Measurements from ENCODE around the gene PRRG2. TPM values are rescaled to one million over a fixed set of nuclear protein-coding genes. Genes with fewer than 3 reads are reported as not detected.

Gene PRRG2
- total RNA-seq, 1 experiment from 2014 or later: 17.0 TPM

GRCh38 chr19:49558591-49558990 lies 22.5 kb upstream of the PRRG2 start:
- no peaks in the 10 kb centered on the region for H3K27me3 ChIP-seq (ENCODE audit: low read length)
- peaks cover 5% of the 10 kb centered on the region; the same call in 1 of the 2 replicates for H3K79me2 ChIP-seq (ENCODE audit: low read length)
- H3K4me1 ChIP-seq (ENCODE audit: insufficient read depth, low read length): peaks cover 13% of the 10 kb centered on the region
- H4K20me1 ChIP-seq (ENCODE audit: low read length): no peaks in the 10 kb centered on the region
- TF ChIP-seq EZH2 (IDR thresholded peaks at IDR 0.05; ENCODE audit: low read length, unreplicated experiment) (no peak), EZH2phosphoT487 (IDR thresholded peaks at IDR 0.05; ENCODE audit: borderline replicate concordance, low read length) (no peak)
- no peak overlapping the region for H3K4me3 ChIP-seq (ENCODE audit: low read length)
- no peak overlapping the region for H3K9ac ChIP-seq (ENCODE audit: low read length)
- no peaks in the 10 kb centered on the region for H3K9me3 ChIP-seq (ENCODE audit: low read length)
- peaks cover 39% of the 10 kb centered on the region for H3K36me3 ChIP-seq (ENCODE audit: low read depth, low read length)
- DNase-seq (no peak), ATAC-seq (no peak)
- intact Hi-C loops (cut with micrococcal nuclease): no loop called here
- no peak overlapping the region for H3K4me2 ChIP-seq (ENCODE audit: low read length)
- H3K27ac ChIP-seq (ENCODE audit: low read length): no peak overlapping the region
- CTCF ChIA-PET: interaction anchor here (0.6 to 2.2 kb wide), 3 partner anchors 11 to 31 kb away, joined by 3 to 9 read pairs (median 4); partner anchors contain the start of gene RCN3
- BruUV-seq (replicated peaks): no TSS peak
- H2AFZ ChIP-seq (ENCODE audit: low read length): no peak overlapping the region
- H3K9me2 ChIP-seq (replicated peaks; ENCODE audit: low read length): no peaks in the 10 kb centered on the region
- H3F3A ChIP-seq (ENCODE audit: low read length, unreplicated experiment): no peaks in the 10 kb centered on the region
- POLR2A ChIA-PET (ENCODE audit: unreplicated experiment): no interaction called here

- Histone ChIP-seq H3F3A (ENCODE audit: low read length, unreplicated experiment) (no peaks in the 10 kb centered on the region), H3K36me3 (ENCODE audit: low read depth, low read length) (peaks cover 39% of the 10 kb centered on the region), H2AFZ (ENCODE audit: low read length) (no peak overlapping the region), H3K4me3 (ENCODE audit: low read length) (no peak overlapping the region), H3K27me3 (ENCODE audit: low read length) (no peaks in the 10 kb centered on the region), H3K27ac (ENCODE audit: low read length) (no peak overlapping the region), H3K9ac (ENCODE audit: low read length) (no peak overlapping the region), H3K79me2 (ENCODE audit: low read length) (peaks cover 10% of the 10 kb centered on the region), H3K9me3 (ENCODE audit: low read length) (no peaks in the 10 kb centered on the region), H4K20me1 (ENCODE audit: low read length) (no peaks in the 10 kb centered on the region), H3K9me2 (replicated peaks; ENCODE audit: low read length) (no peaks in the 10 kb centered on the region), H3K4me2 (ENCODE audit: low read length) (no peak overlapping the region), H3K4me1 (ENCODE audit: insufficient read depth, low read length) (0 out of 2 replicates have a peak, but pooled peaks cover 5% of the 10 kb centered on the region)
- CTCF ChIA-PET: interaction anchor here (1.1 kb wide), 1 partner anchor 13 kb away, joined by 3 read pairs; no protein-coding TSS in a partner anchor
- intact Hi-C loops (cut with micrococcal nuclease): no loop called here
- TF ChIP-seq EZH2 (IDR thresholded peaks at IDR 0.05; ENCODE audit: low read length, unreplicated experiment) (no peak), CTCF (conservative IDR thresholded peaks at IDR 0.05; ENCODE audit: low read depth, low read length) (no peak)
- POLR2A ChIA-PET (ENCODE audit: unreplicated experiment): interaction anchor here (0.6 kb wide), 1 partner anchor 48 kb away, joined by 6 read pairs; no protein-coding TSS in a partner anchor
- no peak for ATAC-seq
- BruUV-seq (replicated peaks): TSS peak; percentile 17
- DNase-seq: no peak
Measured at GRCh38 chr19:49559443-49559842, 21.7 kb upstream of the PRRG2 start.

GRCh38 chr19:49559928-49560327 lies 21.2 kb upstream of the PRRG2 start:
- H3K4me2 ChIP-seq (ENCODE audit: low read length): no peak overlapping the region
- ChIA-PET POLR2A (ENCODE audit: unreplicated experiment) (no interaction called here), CTCF (no interaction called here)
- H3F3A ChIP-seq (ENCODE audit: low read length, unreplicated experiment): no peaks in the 10 kb centered on the region
- H3K4me3 ChIP-seq (ENCODE audit: low read length): no peak overlapping the region
- TF ChIP-seq CTCF (conservative IDR thresholded peaks at IDR 0.05; ENCODE audit: low read depth, low read length): no peak
- TF ChIP-seq EZH2 (IDR thresholded peaks at IDR 0.05; ENCODE audit: low read length, unreplicated experiment): no peak
- no peak for TF ChIP-seq EZH2phosphoT487 (IDR thresholded peaks at IDR 0.05; ENCODE audit: borderline replicate concordance, low read length)
- H3K9me3 ChIP-seq (ENCODE audit: low read length): no peaks in the 10 kb centered on the region
- H3K36me3 ChIP-seq (ENCODE audit: low read depth, low read length): peaks cover 35% of the 10 kb centered on the region
- no peak overlapping the region for H2AFZ ChIP-seq (ENCODE audit: low read length)
- no peak overlapping the region for H3K9ac ChIP-seq (ENCODE audit: low read length)
- intact Hi-C loops (cut with micrococcal nuclease): no loop called here
- BruUV-seq (replicated peaks): no TSS peak
- H3K9me2 ChIP-seq (replicated peaks; ENCODE audit: low read length): no peaks in the 10 kb centered on the region
- no peaks in the 10 kb centered on the region for H3K27me3 ChIP-seq (ENCODE audit: low read length)
- H4K20me1 ChIP-seq (ENCODE audit: low read length): no peaks in the 10 kb centered on the region
- H3K27ac ChIP-seq (ENCODE audit: low read length): no peak overlapping the region
- DNase-seq (no peak), ATAC-seq (no peak)
- H3K79me2 ChIP-seq (ENCODE audit: low read length): peaks cover 14% of the 10 kb centered on the region
- 0 out of 2 replicates have a peak, but pooled peaks cover under 1% of the 10 kb centered on the region for H3K4me1 ChIP-seq (ENCODE audit: insufficient read depth, low read length)
